GM19238 (cell line): ENCODE measurements around the gene PLA2R1.
"Not testable (repeated sequence)": the region's sequence is repeated elsewhere in the genome, so short reads cannot be mapped to it uniquely, and the experiment has no call there.

Experiments used
- DNase-seq: peaks from one replicate; pipeline ENCODE4 v3.0.0; 2011; ENCODE audit warnings: low spot score; ENCODE audit not compliant: insufficient read length

The PLA2R1 gene

DNA sequence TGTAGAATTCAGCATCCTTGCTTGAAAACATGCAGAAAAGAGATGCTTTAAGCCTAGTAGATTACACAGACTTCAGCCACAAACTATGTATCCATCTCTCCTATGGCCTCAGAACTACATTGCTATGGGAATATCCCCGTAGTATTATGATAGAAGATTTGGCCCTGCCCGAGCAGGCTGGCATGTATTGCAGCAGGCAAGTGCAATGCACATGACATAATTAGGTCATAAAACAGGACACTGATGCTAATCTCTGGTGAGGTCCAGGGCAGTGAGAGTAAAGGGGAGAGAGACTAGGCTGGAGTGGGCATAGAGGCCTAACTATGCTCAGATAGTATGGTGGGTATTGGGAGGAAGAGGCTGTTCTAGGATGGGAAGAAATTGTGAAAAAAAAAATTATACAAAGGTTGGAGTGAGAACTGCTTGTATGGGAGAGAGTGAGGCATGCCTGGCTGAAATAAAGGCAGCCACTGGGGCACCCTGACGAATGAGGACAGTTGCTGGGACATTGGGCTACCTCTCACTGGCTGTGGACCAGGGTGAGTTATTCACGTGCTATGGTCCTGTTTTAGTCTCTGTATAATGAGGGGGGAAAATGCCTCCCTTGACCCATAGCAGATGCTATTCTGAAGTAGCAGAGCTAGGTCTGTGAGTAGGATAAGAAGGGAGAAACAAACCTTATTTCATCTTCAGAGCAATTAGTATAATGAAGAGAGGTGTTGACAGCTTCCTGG, 1.6 kb upstream of the PLA2R1 start:
- DNase-seq, result no peak

DNA sequence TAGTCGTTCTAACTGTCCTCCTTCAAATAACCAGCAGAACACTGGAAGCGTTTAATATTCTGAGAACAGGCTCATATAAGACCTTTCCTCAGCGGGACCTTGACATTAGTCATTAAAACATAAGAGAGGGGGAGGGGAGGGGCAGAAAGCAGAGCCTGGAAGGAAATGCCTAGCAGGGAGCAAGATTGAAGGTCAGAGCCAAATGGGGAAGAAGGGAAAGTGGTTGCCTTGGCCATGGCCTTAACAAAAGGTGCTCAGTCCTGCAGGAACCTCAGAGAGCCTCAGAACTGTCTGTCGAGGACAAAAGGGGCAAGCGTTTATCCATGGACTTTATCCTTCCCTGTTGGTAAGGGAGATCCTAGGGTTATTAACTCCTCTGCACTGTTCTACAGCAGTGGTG, 856 bp upstream of the PLA2R1 start:
- DNase-seq, result no peak

DNA sequence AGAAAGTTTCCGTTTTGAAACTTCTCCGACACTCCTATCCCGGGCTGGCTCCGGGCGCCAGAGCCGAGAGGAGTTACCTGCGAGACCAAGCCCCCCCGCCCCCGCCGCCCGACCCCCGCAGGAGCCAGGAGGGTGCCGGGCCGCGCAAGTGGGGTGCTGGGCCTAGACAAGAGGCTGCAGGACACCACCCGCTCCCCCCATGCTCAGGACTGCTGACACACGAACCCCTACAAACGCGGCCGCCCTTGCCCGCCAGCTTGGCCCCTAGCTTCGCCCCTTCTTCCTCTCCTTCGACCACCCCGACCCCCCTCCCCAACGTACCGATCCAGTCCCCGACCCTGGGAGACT, 497 bp downstream of the PLA2R1 start:
- no peak for DNase-seq

DNA sequence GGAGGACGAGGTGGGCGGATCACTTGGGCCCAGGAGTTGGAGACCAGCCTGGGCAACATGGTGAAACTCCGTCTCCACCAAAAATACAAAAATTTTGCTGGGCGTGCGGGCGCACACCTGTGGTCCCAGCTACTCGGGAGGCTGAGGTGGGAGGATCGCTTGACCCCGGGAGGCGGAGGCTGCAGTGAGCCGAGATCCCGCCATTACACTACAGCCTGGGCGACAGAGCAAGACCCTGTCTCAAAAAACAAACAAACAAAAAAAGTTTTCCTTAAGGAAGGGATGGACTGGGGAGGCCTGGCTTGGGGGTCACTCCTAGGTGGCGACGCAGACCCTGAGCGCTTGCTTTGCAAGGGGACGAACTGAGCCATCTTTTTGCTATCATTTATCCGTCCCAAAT, 882 bp downstream of the PLA2R1 start:
- no peak for DNase-seq

DNA sequence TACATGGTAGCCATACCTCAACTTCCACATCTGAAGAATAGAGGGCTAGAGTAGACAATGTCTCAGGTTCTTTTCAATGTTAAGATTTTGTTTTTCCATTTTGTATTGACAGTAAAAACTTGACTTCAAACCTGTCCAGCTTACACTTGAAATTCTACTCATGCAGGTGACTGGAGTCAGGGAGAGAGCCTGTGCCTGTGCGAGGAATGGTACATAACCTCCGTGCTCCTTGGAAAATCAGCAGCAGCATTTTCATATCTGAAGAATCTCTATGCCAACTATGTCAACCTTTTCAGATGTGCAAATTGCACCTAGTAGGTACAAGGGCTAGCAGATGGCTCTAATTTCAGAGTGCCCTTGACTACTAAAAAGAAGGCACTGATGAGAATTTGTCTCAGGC, 2.1 kb downstream of the PLA2R1 start:
- no peak for DNase-seq

DNA sequence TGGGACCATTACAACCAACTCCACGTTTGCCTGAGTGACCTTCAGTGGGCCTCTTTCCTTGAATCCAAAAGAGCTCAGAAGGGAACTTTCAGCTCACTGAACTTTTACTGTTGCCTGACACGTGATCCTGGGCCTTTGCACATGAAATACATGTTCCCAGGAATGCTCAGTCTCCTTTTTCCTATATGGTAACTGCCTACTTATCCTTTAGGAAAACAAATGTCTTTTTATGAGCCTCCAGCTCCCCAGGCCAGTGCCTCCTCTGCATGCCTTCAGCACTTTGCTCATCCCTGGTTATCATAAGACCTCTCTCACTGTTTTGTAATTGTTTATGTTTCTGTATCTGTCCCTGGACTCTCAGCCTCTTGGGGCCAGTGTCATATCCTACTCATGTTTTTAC, 5.1 kb downstream of the PLA2R1 start:
- DNase-seq, result no peak

DNA sequence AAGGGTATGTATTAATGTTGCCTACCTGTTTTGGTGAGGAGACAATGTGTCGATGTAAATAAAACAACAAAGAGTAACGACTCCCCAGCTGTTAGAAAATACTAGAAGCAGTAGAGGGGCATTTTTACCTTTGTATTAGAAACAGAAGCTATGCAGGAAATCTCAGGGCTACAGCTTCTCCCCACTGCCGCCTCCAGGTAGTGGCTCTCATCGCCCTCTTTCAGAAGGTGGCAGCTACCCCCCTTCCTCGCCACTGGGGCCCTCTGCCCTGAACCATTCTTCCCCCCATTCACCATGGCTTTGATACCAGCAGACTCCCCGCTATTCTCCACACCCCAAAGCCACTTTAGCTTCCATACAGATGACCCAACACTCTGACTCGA, 6.7 kb downstream of the PLA2R1 start:
- DNase-seq, result no peak

DNA sequence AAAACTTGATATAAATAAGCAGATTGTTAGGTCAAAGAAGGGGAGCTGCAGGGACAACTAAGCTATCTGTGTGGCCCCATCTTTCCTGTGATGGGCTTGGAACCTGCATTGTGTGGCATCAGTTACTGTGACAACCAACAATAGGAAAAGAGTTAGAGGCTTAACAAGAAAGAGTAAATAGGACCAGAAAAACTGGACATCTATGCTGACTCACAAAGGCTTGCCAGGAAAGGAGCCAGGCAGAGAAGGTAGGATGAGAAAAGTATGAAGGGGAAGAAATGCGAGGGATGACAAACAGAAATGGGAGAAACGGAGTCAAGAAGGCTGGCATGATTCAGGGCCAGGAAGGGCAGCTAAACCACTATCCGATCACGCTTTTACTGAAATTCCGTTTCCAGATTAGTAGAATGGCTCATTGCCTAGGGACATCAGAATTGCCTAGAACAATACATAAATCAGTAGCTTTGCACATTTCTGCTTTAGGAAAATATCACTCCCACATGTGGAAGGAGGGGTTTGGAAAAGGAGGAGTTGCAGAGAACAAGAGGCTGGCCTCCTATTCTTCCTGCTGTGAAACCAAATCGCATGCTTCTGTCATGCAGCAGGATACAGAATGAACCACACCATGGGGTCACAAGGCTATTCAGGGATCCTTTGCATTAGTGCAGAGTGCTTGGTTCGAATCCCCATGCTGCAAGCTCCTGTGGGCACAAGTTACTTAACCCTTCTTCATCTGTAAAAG, 7.3 kb downstream of the PLA2R1 start:
- DNase-seq, result no peak

DNA sequence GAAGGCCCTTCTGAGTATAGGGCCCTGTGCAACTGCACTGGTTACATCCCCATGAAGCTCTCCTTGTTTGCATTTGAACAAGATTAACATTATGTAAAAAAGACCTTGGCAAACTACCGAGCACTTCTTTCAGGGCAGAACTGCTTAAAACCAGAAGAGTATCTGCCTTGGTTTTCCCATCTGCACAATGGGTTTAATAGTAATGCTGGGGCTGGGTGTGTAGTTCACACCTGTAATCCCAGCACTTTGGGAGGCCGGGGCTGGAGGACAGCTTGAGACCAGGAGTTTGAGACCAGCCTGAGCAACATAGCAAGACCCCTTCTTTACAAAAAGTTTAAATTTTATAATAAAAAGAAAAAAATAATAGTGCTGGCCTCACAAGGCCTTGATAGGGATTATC, 8.5 kb downstream of the PLA2R1 start:
- no peak for DNase-seq

DNA sequence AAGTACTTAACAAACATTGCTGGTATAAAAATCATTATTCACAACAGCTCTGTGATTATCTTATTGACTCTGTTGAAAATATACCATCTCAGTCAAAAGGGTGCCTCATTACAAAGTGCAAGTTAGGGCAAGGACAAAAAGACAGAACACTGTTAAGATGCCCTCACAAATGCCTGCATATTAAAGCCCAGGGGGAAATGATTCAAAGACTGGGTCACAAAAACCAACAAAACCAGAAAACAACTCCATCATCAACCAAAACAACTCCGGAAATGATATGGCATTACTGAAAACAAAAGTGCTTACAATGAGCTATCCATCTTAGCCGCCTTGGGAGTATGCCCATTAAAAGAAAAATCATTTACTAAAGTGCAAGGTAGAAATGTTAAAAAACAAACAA, 9.9 kb downstream of the PLA2R1 start:
- DNase-seq, result no peak

DNA sequence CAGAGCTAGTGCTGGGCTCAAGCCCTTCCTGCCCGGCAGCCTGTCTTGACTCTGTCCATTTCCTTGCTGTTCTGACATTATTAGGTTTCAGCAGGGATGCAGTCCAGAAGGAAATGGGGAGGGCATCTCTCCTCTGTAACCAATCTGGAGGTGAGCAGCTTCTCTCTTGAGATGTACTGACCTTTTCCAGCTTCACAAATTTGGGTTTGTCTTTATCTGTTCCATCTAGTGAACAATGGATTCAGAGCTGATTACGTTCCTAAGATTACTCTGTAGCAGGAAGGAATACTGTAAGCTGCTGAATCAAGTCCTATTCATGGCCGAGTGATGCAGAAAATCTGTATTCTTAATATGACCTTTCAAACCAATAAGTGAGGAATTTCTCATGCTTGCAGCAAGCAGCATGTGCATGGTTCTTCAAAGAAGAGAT, 11.0 kb downstream of the PLA2R1 start:
- no peak for DNase-seq

DNA sequence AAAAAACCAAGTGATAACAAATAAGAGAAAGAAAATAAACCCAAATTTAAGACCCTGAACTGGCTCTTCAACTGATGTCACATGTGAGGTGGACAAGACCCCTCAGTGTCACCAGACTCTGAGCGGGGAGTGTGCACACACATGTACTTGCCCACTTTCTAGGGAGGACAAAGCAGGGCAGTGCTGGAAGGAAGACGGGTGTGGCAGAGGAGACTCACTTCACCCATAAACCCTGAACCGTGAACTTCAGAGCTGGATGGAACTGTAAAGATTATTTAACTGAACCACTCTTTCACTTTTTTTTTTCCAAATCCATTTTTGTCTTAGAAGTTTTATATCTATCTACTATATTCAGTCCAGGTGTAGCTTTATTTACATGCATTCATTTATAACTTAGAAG, 12.3 kb downstream of the PLA2R1 start:
- no peak for DNase-seq

DNA sequence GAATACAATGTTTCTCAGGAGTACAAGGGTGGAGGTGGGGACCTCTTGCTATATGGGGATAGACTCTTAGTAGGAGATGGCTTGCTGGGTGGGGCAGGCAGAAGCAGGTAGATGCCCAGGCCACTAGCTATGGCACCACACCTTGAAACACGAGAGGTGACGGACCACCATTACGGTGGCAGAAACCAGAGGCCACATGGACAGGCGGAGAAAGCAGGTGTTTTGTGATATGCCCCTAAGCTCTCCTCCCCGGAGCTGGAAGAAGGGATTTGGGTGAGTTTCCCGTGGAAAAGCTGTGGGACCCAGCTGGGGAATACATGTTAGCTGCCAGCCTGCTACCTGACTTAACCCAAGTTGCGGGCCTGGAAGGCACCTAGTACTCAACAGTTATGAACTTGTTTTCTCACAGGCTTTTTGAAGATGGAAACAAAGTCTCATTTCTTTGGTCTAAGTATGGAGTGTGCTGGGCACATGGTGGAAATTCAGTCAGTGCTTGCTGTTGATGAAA, 16.7 kb downstream of the PLA2R1 start:
- no peak for DNase-seq

DNA sequence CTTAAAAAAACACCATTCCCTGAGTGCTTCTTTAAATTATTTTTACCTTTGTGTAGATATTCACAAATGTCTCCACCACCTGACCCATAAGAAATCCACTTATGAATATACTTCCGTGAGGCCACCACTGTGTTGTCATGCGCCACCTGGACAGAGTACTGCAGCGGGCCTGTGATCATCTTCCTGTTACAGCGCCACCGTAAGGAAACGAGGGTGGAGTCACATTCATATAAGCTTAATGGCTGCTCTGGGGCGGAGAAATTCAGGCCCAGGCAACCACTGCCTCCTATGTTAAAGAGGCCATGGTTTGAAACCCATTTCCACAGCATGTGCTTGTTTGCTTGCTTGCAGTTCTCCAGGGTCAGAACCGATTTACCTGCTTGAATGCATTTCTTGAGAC, 17.7 kb downstream of the PLA2R1 start:
- DNase-seq, result no peak

DNA sequence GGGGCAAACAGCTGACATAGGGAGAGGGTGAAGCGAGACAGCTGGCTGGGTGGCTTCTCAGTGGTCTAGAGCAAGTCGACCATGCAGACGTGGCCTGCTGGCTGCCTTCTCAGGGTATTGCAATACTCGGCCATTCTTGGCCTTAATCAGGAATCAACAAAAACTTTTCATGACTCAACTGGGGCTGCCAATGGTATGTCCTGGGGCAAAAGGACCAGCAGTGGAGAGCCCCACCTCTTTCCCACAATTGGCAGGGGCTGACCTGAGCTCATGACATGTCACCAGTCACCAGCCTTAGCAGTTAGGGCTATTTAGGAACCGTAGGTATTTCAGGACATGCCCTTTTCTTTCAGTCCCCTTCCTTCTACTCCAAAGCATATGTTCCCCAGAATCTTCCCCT, 19.1 kb downstream of the PLA2R1 start:
- DNase-seq, result no peak

DNA sequence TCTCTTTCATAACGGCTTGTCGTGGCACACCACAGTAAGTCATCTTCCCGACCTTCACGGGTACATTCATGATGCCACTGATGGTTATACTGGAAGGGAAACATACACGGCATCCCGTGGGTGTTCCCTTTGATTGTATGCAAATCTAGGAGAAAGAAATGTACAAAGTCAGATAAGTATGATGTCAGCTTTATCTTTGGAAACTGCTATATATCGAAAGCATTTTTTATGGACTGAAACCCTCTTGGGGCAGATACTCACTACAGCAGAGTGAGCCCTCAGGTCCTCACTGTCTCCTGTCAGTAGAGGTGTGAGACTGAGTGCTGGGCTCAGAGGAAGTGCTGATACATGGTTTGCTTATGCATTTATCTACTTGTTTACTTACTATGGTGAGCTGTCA, 20.4 kb downstream of the PLA2R1 start:
- DNase-seq, result no peak

DNA sequence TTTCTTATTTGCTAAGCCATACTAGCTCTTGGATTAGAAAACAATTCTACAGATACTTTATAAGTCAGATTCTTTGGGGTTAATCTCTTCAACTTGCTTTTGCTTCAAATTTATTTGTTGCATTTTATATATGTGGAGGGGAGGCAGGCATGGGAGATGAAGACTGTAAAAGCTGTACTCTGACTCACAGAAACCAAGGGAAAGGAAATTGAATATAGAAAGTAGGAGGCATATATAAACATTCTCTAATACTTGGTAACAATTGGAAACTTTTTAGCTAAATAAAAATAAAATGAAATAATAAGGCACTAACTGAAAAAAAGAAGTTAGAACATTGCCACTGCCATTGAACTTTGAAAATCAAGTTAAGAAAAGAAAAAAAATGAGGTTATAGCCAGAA, 21.3 kb downstream of the PLA2R1 start:
- DNase-seq, result no peak

DNA sequence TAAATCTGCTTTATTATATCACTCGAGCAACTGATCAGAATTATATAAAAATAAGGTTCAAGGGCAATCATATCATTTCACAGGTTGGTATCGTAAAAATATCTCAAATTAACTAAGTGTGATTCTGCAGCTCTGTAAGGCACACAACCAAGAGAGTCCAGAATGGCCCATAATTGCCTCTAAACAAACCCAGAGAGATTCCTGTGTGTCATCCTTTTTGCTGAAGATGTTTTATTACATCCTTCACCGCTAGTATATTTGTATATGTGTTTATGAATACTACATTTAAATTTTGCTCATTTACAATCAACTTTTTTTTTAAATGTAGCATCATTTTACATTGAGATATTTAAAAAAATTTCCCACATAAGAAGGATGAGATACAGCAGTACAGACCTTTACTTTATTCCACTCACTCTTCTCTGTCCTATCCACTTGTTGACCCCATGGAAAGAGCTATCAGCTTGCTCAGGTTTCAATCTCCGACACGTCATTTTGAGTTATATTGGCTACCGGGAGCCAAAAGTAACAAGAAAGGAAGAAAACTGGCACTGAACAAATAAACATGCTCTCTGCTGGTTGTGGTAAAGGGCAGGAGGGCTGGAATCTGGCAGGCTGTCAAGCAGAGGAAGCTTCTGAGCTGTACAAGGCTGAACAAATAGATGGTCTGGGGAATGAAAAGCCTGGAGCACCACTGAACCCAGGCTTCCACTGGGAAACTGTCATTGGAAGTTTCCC, 23.1 kb downstream of the PLA2R1 start:
- no peak for DNase-seq

DNA sequence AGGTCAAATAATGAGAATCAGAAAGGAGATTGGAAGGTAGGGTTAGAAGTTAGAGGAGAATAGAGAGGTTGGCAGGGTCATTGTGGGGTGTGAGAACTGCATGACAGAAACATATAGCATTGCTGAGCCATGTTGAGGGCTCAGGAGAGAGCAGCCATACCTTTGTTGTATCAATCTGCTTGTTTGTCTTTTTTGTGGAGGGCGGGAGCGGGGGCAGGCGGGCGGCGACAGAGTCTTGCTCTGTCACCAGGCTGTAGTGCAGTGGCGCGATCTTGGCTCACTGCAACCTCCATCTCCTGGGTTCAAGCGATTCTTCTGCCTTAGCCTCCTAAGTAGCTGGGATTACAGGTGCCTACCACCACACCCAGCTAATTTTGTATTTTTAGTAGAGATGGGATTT, 23.8 kb downstream of the PLA2R1 start:
- DNase-seq, result not testable (repeated sequence)

DNA sequence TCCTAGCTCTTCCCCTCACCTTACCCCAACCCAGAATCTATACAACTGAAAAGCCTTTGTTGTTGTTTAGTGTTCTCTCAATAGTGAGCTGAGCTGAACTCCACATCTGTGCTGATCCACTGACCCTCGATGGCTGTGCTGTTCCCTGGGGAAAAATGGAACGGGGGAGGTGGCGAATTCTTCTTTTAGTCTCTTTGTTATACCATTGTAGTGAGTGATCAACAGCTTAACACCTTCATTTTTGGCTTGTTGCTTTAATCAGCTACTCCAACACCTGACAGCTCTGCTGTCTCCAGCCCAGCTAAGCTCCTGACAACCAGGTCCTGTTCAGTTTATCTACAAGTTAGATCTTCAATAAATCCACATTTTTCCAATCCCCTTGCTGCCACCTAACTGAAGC, 25.7 kb downstream of the PLA2R1 start:
- no peak for DNase-seq

DNA sequence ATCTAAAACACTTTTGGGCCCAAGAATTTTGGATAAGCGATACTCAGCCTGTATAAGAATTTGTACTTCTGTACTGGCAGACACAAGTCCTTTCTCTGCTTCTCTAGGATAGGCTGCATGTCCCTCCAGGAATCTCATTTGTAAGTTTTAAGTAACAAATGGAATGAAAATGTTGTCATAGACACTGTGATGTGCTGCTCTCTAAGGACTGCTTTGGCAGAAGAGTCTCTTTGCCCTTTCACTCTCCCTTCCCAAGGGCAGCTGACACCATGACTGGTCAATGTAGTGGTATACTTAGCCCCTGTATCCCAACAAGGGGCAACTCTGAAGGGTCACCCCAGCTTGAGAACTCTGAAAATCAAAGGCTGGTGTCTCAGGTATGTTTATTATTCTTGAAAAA, 27.3 kb downstream of the PLA2R1 start:
- DNase-seq, result no peak

DNA sequence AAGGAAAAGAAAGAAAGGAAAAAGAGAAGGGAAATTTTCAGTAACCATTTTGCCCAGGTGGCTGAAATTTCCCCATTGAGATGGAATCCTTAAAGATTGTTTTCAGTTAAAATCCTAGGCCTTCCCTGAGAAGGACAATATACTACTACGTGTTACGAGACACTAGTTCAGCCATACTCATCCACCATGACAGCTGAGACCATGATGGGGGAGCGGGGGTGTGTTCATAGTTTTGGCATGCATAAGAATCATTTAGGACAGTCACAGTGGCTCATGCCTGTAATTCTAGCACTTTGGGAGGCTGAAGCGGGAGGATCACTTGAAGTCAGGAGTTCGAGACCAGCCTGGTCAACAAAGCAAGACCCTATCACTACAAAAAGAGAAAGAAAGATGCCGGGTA, 28.0 kb downstream of the PLA2R1 start:
- DNase-seq, result no peak
